GM12878 (cell line): ENCODE measurements around the gene IRS1. TPM values are rescaled to one million over a fixed set of nuclear protein-coding genes. Genes with fewer than 3 reads are reported as not detected.

ENCODE experiments used
- ATAC-seq: fragments of 200-7000 bp; cut with Tn5 transposase; 3 replicates; pipeline ENCODE4 v1.9.1; 2020; ENCODE audit warnings: mild to moderate bottlenecking, moderate library complexity
- BruUV-seq: library from RNA; stranded (reverse); fragments of 400-500 nt; replicated peaks from 2 replicates; lab custom pipeline; 2021; lab: Mats Ljungman, UMichigan
- CTCF ChIA-PET: fragments of 300-600 bp; sonication (Branson Sonifier 250); formaldehyde crosslinking; extraction: SDS; loops from one replicate; lab custom pipeline; 2021; ENCODE audit warnings: inconsistent platforms; lab: Yijun Ruan, JAX
- POLR2A ChIA-PET: fragments of 350-600 bp; formaldehyde crosslinking; extraction: SDS; loops from one replicate; lab custom pipeline; 2021; ENCODE audit warnings: inconsistent platforms; lab: Charles Lee
- RAD21 ChIA-PET: fragments of 300-600 bp; sonication (Branson Sonifier 250); formaldehyde crosslinking; loops from one replicate; lab custom pipeline; 2023; ENCODE audit warnings: antibody characterized with exemption; ENCODE audit not compliant: unreplicated experiment; lab: Charles Lee
- SMC1A ChIA-PET: fragments of 300-600 bp; sonication (Branson Sonifier 250); formaldehyde crosslinking; loops from one replicate; lab custom pipeline; 2023; ENCODE audit not compliant: unreplicated experiment, uncharacterized antibody; lab: Charles Lee
- DNase-seq: peaks from one replicate; pipeline ENCODE4 v3.0.0-alpha.2; 2011; ENCODE audit warnings: low read depth, low spot score
- FAIRE-seq: peaks from 3 replicates; lab custom pipeline; 2011; peaks lifted over from hg19 to GRCh38; lab: Jason Lieb, UNC
- H2AFZ ChIP-seq: 2 replicates; pipeline ENCODE4 v1.6.0; 2011; ENCODE audit warnings: low read depth, low read length, control low read depth; ENCODE audit not compliant: control insufficient read depth
- H3K27ac ChIP-seq: 2 replicates; pipeline ENCODE4 v1.5.1; 2011; ENCODE audit warnings: control low read depth; ENCODE audit not compliant: control insufficient read depth, insufficient read depth
- H3K27me3 ChIP-seq, 2 experiments: replicated peaks in 1 of 2; 2 replicates each; pipeline versions ENCODE4 v1.6.0 to v1.6.1; 2011; ENCODE audit warnings: low read length in 1 of 2; ENCODE audit not compliant: control insufficient read depth in 2 of 2, insufficient read depth in 2 of 2
- H3K36me3 ChIP-seq, 2 experiments: 2 replicates each; pipeline ENCODE4 v1.5.1; 2011; ENCODE audit warnings: low read length in 1 of 2; ENCODE audit not compliant: control insufficient read depth in 2 of 2, insufficient read depth in 2 of 2
- H3K4me1 ChIP-seq: 2 replicates; pipeline ENCODE4 v1.6.1; 2011; ENCODE audit warnings: mild to moderate bottlenecking, low read length, moderate library complexity, mixed read lengths; ENCODE audit not compliant: control insufficient read depth, insufficient read depth
- H3K4me2 ChIP-seq: 2 replicates; pipeline ENCODE4 v1.6.0; 2011; ENCODE audit warnings: control low read depth; ENCODE audit not compliant: control insufficient read depth, insufficient read depth
- H3K4me3 ChIP-seq: fragments of 200-600 bp; sonication (generic); 2 replicates; pipeline ENCODE4 v1.5.1; 2016
- H3K79me2 ChIP-seq: 2 replicates; pipeline ENCODE4 v1.6.0; 2011; ENCODE audit warnings: low read length; ENCODE audit not compliant: control insufficient read depth, insufficient read depth
- H3K9ac ChIP-seq: 2 replicates; pipeline ENCODE4 v1.8.0; 2011; ENCODE audit warnings: low read length, control low read depth, mixed read lengths; ENCODE audit not compliant: control insufficient read depth, insufficient read depth
- H3K9me3 ChIP-seq: replicated peaks from 3 replicates; pipeline ENCODE4 v1.5.1; 2011; ENCODE audit warnings: mild to moderate bottlenecking, low read length; ENCODE audit not compliant: control insufficient read depth, insufficient read depth
- H4K20me1 ChIP-seq: 2 replicates; pipeline ENCODE4 v1.6.0; 2011; ENCODE audit not compliant: control insufficient read depth, insufficient read depth
- DPF2 ChIP-seq: fragments of 450-650 bp; IDR thresholded peaks from 2 replicates; pipeline ENCODE4 v1.6.1; 2017; ENCODE audit warnings: mild to moderate bottlenecking
- HSF1 ChIP-seq: fragments of 150-350 bp; IDR thresholded peaks from 2 replicates; pipeline ENCODE4 v1.6.1; 2014; ENCODE audit warnings: mild to moderate bottlenecking, low read depth, low read length
- SKIL ChIP-seq: fragments of 450-650 bp; IDR thresholded peaks from 2 replicates; pipeline ENCODE4 v1.6.1; 2017; ENCODE audit warnings: mild to moderate bottlenecking, low read depth, inconsistent platforms; ENCODE audit not compliant: poor library complexity, severe bottlenecking
- SMAD5 ChIP-seq: IDR thresholded peaks from 2 replicates; pipeline ENCODE4 v1.6.1; 2016; ENCODE audit warnings: antibody characterized with exemption, low read depth
- WGBS: methylation state at CpG from one replicate; pipeline ENCODE4 v1.1.6; 2016; ENCODE audit warnings: low lambda C conversion rate; ENCODE audit not compliant: insufficient replicate concordance, insufficient coverage; ENCODE audit errors: missing lambda C conversion rate; 5-methylcytosine and 5-hydroxymethylcytosine counted together
- in situ Hi-C: fragments of 300-500 bp; cut with MboI; formaldehyde crosslinking; loops from 9 replicates; pipeline ENCODE4 v1.14.3; 2018; ENCODE audit warnings: mixed read lengths
- intact Hi-C: fragments of 100-400 bp; cut with micrococcal nuclease; formaldehyde crosslinking; loops from one replicate; pipeline ENCODE4 v1.14.2; 2022; ENCODE audit not compliant: unreplicated experiment
- polyA plus RNA-seq, 11 experiments: library from polyadenylated mRNA; depleted of rRNA in 4 of 11; unstranded in 6 of 11; stranded (reverse) in 5 of 11; fragments of >200 nt; fragmentation: Nextera tagmentation in 4 of 11; fragmentation: Illumina TruSeq in 1 of 11; extraction: Ambion mirVana in 4 of 11; extraction: Trizol in 1 of 11; gene quantifications; 1 replicate in 1 of 11; 2 replicates in 10 of 11; pipeline versions ENCODE4 v1.2.1 to v1.2.3, GENCODE V29; 2011 to 2016; ENCODE audit warnings: inconsistent platforms in 2 of 11, missing spikeins in 2 of 11, low read depth in 1 of 11
- total RNA-seq, 4 experiments: library from RNA; depleted of rRNA in 3 of 4; stranded (reverse); fragments of >200 nt in 3 of 4; fragmentation: Illumina TruSeq in 1 of 4; extraction: Trizol in 1 of 4; gene quantifications; 2 replicates each; pipeline versions ENCODE4 v1.2.1 to v1.2.3, GENCODE V29; 2013 to 2021

Gene IRS1
- total and polyA plus RNA-seq, 10 of the 15 experiments (the other 5 are each of a cell fraction or from before 2014, with no cell fraction given), result 0.03 to 1.7 (median 0.34) TPM

- no peaks in the 10 kb centered on the region for H3K4me1 ChIP-seq
- ChIA-PET POLR2A (no interaction called here), CTCF (interaction anchor here (0.7 kb wide), 1 partner anchor 20 kb away, joined by 3 read pairs; no protein-coding TSS in a partner anchor), SMC1A (no interaction called here), RAD21 (no interaction called here)
- BruUV-seq, result no TSS peak
- no peaks in the 10 kb centered on the region for H3K79me2 ChIP-seq
- H3K9ac ChIP-seq, result no peak overlapping the region
- H3K9me3 ChIP-seq, result no peaks in the 10 kb centered on the region
- no peak overlapping the region for H2AFZ ChIP-seq
- 48% methylated on average over 5 of the region's 5 CpGs for WGBS
- ATAC-seq, result no peak
- no peaks in the 10 kb centered on the region for H3K36me3 ChIP-seq
- TF ChIP-seq HSF1 (no peak), SMAD5 (no peak), DPF2 (no peak), SKIL (no peak)
- intact Hi-C loops (no loop called here), in situ Hi-C loops (no loop called here)
- no peak for FAIRE-seq
- H3K4me3 ChIP-seq, result no peak overlapping the region
- no peaks in the 10 kb centered on the region; the same call in 1 of the 2 replicates for H4K20me1 ChIP-seq
- H3K4me2 ChIP-seq, result no peak overlapping the region
- no peaks in the 10 kb centered on the region for H3K27me3 ChIP-seq
- DNase-seq, result no peak
- no peak overlapping the region for H3K27ac ChIP-seq
These were observed 33.1 kb downstream of the IRS1 start for GRCh38 chr2:226766352-226767055.
